CD14-positive monocyte (primary cell): ENCODE results near the gene COL4A2. TPM values are rescaled to one million over a fixed set of nuclear protein-coding genes. Genes with fewer than 3 reads are reported as not detected.

Experiments
- DNase-seq, 3 donors: peaks; one replicate each; pipeline ENCODE4 v3.0.0-alpha.2; 2011 to 2022
- H2AFZ ChIP-seq: 2 replicates; pipeline ENCODE4 v1.6.0; 2012; ENCODE audit warnings: mild to moderate bottlenecking, low read depth, low read length, inconsistent platforms; ENCODE audit not compliant: insufficient read depth, poor library complexity, severe bottlenecking
- H3K27ac ChIP-seq, 2 donors: 1 replicate in 1 of 2; 2 replicates in 1 of 2; pipeline ENCODE4 v1.5.1; 2012 to 2013; ENCODE audit warnings: low read length in 2 of 2, control low read depth in 1 of 2, inconsistent platforms in 1 of 2, low read depth in 1 of 2, mild to moderate bottlenecking in 1 of 2
- H3K27me3 ChIP-seq, 2 donors: one replicate each; pipeline versions ENCODE4 v1.6.0 to v1.6.1; 2011 to 2013; ENCODE audit warnings: low read length in 2 of 2; ENCODE audit not compliant: control insufficient read depth in 2 of 2, insufficient read depth in 2 of 2
- H3K36me3 ChIP-seq, 2 donors: replicated peaks in 1 of 2; 1 replicate in 1 of 2; 2 replicates in 1 of 2; pipeline versions ENCODE4 v1.5.1 to v1.6.1; 2012 to 2013; ENCODE audit warnings: low read length in 2 of 2, control low read depth in 1 of 2, inconsistent platforms in 1 of 2, mild to moderate bottlenecking in 1 of 2; ENCODE audit not compliant: insufficient read depth in 2 of 2, control insufficient read depth in 1 of 2
- H3K4me1 ChIP-seq, 2 donors: 1 replicate in 1 of 2; 2 replicates in 1 of 2; pipeline versions ENCODE4 v1.5.1 to v1.6.1; 2012 to 2013; ENCODE audit warnings: low read length in 2 of 2, control low read depth in 1 of 2, inconsistent platforms in 1 of 2, mild to moderate bottlenecking in 1 of 2, moderate library complexity in 1 of 2; ENCODE audit not compliant: insufficient read depth in 2 of 2, control insufficient read depth in 1 of 2
- H3K4me2 ChIP-seq: replicated peaks from 2 replicates; pipeline ENCODE3; 2012; ENCODE audit warnings: low read length, moderate library complexity, mild to moderate bottlenecking; ENCODE audit not compliant: poor library complexity, severe bottlenecking; ENCODE audit errors: extremely low read depth
- H3K4me3 ChIP-seq, 3 experiments: fragments of 200-600 bp in 1 of 3; sonication (generic) in 1 of 3; replicated peaks in 1 of 3; 1 replicate in 2 of 3; 2 replicates in 1 of 3; pipeline ENCODE4 v1.5.1; 2011 to 2013; ENCODE audit warnings: low read length in 3 of 3, mild to moderate bottlenecking in 3 of 3, control low read depth in 2 of 3, low read depth in 2 of 3, inconsistent platforms in 1 of 3, moderate library complexity in 1 of 3
- H3K79me2 ChIP-seq: 2 replicates; pipeline ENCODE4 v1.6.0; 2012; ENCODE audit warnings: mild to moderate bottlenecking, control low read depth, inconsistent platforms, low read length, moderate library complexity; ENCODE audit not compliant: insufficient read depth
- H3K9ac ChIP-seq: 2 replicates; pipeline ENCODE4 v1.6.0; 2017; ENCODE audit warnings: low read length, mild to moderate bottlenecking; ENCODE audit not compliant: insufficient read depth, poor library complexity, severe bottlenecking
- H3K9me3 ChIP-seq, 2 donors: replicated peaks in 1 of 2; 1 replicate in 1 of 2; 2 replicates in 1 of 2; pipeline versions ENCODE4 v1.5.1 to v1.6.1; 2012 to 2013; ENCODE audit warnings: low read length in 2 of 2, control low read depth in 1 of 2; ENCODE audit not compliant: control insufficient read depth in 1 of 2, insufficient read depth in 1 of 2
- H4K20me1 ChIP-seq: 2 replicates; pipeline ENCODE4 v1.6.0; 2012; ENCODE audit warnings: mild to moderate bottlenecking, low read length, control low read depth, moderate library complexity; ENCODE audit not compliant: insufficient read depth
- H3K27ac Mint-ChIP-seq, 7 donors: one replicate each; pipeline ENCODE4 v1.8.0; 2020; ENCODE audit warnings: mild to moderate bottlenecking in 7 of 7, mixed read lengths in 7 of 7, moderate library complexity in 6 of 7, inconsistent platforms in 2 of 7
- H3K27me3 Mint-ChIP-seq, 3 donors: one replicate each; pipeline ENCODE4 v1.8.0; 2021 to 2022; ENCODE audit warnings: low read depth in 3 of 3, mild to moderate bottlenecking in 3 of 3, mixed read lengths in 3 of 3, moderate library complexity in 3 of 3, inconsistent platforms in 1 of 3
- H3K36me3 Mint-ChIP-seq, 2 donors: one replicate each; pipeline ENCODE4 v1.8.0; 2020; ENCODE audit warnings: mixed read lengths in 2 of 2, inconsistent platforms in 1 of 2, mild to moderate bottlenecking in 1 of 2
- H3K4me1 Mint-ChIP-seq: one replicate; pipeline ENCODE4 v1.8.0; 2020; ENCODE audit warnings: mild to moderate bottlenecking, mixed read lengths
- H3K4me3 Mint-ChIP-seq, 2 donors: one replicate each; pipeline ENCODE4 v1.8.0; 2020; ENCODE audit warnings: mild to moderate bottlenecking in 2 of 2, mixed read lengths in 2 of 2, moderate library complexity in 1 of 2
- H3K9me3 Mint-ChIP-seq, 7 donors: one replicate each; pipeline ENCODE4 v1.8.0; 2020 to 2022; ENCODE audit warnings: mixed read lengths in 7 of 7, mild to moderate bottlenecking in 6 of 7, moderate library complexity in 6 of 7, inconsistent platforms in 2 of 7
- WGBS: methylation state at CpG from one replicate; pipeline ENCODE4 v1.1.5; 2013; ENCODE audit warnings: missing lambda C conversion rate; ENCODE audit not compliant: insufficient coverage; 5-methylcytosine and 5-hydroxymethylcytosine counted together
- intact Hi-C, 2 donors: fragments of 100-400 bp; cut with micrococcal nuclease; formaldehyde crosslinking; loops; one replicate each; pipeline versions ENCODE4 v1.15.0 to v1.15.1; 2023
- polyA plus RNA-seq, 3 donors: library from polyadenylated mRNA; depleted of rRNA in 1 of 3; unstranded in 2 of 3; stranded (reverse) in 1 of 3; fragments of 300-500 nt in 2 of 3; fragments of >200 nt in 1 of 3; fragmentation: Illumina TruSeq in 2 of 3; gene quantifications; 1 replicate in 2 of 3; 2 replicates in 1 of 3; pipeline ENCODE4 v1.2.3, GENCODE V29; 2012 to 2021
- TF ChIP-seq, protein P1 (sequence below): fragments of 200-600 bp; IDR thresholded peaks from one replicate; pipeline ENCODE4 v1.8.0; 2022; ENCODE audit warnings: antibody characterized with exemption, mild to moderate bottlenecking

COL4A2 gene
- polyA plus RNA-seq, 3 donors: not detected

DNA sequence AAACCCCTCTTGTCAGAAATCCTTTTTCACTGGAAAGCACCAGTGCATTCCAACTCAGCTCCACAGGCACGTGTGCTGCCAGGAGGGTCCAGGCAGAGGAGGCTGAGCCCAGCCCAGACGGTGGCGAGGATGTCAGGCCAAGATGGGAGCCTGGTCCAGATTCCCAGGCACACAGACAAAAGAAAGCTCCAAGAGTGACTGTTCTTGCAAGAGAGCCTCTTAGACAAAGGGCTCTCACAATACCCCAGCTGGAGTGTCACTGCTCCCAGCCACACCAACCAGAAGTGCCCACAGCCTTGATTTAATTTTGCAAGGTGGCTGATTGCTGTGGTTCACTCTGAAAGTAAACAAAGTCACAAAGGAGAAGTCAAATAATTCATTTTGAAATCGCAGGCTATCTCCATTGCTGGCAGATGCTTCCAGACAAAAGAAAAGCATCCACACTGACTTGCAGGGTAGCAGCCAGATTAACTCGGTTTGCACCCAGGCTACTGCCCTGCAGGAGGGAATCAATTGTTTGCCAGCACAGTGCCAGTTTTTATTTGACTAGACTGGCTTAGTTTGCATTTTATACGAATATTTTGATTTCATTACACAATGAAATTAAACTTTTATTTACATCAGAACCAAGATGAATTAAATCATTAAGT, 159.3 kb downstream of the COL4A2 start:
- H4K20me1 ChIP-seq: no peaks in the 10 kb centered on the region
- Mint-ChIP-seq H3K36me3 (peaks cover 0 to 6% of the 10 kb centered on the region in 2 donors), H3K9me3 (peaks cover 0 to 2% (median 0%) of the 10 kb centered on the region in 7 donors), H3K4me3 (no peak overlapping the region), H3K27me3 (peaks cover 7 to 14% (median 12%) of the 10 kb centered on the region in 3 donors), H3K27ac (peak overlapping the region in 2 of 7 donors; percentile 66 to 74), H3K4me1 (peaks cover 45% of the 10 kb centered on the region)
- no peak overlapping the region for H2AFZ ChIP-seq
- H3K36me3 ChIP-seq: no peaks in the 10 kb centered on the region
- H3K27ac ChIP-seq: no peak overlapping the region
- WGBS: 89% methylated on average over 5 of the region's 6 CpGs
- DNase-seq: no peak
- intact Hi-C loops: no loop called here
- no peak overlapping the region for H3K4me2 ChIP-seq
- H3K4me3 ChIP-seq: no peak overlapping the region
- peaks cover 24 to 28% of the 10 kb centered on the region in 2 donors for H3K4me1 ChIP-seq
- H3K9ac ChIP-seq: no peak overlapping the region
- H3K27me3 ChIP-seq: no peaks in the 10 kb centered on the region
- H3K9me3 ChIP-seq: no peaks in the 10 kb centered on the region
- H3K79me2 ChIP-seq: no peaks in the 10 kb centered on the region
- TF ChIP-seq, protein P1, sequence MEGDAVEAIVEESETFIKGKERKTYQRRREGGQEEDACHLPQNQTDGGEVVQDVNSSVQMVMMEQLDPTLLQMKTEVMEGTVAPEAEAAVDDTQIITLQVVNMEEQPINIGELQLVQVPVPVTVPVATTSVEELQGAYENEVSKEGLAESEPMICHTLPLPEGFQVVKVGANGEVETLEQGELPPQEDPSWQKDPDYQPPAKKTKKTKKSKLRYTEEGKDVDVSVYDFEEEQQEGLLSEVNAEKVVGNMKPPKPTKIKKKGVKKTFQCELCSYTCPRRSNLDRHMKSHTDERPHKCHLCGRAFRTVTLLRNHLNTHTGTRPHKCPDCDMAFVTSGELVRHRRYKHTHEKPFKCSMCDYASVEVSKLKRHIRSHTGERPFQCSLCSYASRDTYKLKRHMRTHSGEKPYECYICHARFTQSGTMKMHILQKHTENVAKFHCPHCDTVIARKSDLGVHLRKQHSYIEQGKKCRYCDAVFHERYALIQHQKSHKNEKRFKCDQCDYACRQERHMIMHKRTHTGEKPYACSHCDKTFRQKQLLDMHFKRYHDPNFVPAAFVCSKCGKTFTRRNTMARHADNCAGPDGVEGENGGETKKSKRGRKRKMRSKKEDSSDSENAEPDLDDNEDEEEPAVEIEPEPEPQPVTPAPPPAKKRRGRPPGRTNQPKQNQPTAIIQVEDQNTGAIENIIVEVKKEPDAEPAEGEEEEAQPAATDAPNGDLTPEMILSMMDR: no peak

DNA sequence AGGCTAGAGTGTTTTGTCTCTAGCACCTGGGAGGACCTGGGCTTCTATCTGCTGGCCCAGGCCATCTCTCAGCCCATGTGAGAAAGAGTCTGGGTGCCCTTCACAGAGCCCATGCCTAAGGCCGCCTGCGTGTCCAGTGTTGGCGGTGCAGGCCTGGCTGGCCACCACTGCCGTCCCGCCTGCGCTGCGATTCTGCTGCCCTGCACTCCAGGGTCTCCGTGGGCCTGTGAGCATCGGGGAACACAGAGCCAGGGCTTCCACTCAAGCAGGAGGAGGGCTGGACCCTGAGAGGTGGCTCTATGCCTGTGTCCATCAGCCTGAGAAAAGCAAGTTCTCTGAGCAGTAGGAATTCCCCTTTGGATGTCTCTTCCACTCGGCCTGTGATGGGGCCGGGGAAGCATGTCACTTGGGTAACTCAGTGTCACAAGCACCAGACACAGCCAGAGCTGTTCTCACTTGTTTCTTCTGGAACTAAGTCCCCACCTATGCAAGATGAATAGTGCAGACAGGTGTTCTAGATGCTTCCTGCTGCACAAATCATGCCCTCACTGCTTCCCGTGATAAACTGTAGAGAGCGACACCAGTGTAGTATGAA, 160.5 kb downstream of the COL4A2 start:
- Histone ChIP-seq H3K79me2 (no peaks in the 10 kb centered on the region), H4K20me1 (no peaks in the 10 kb centered on the region), H3K9me3 (no peaks in the 10 kb centered on the region), H3K27me3 (no peaks in the 10 kb centered on the region), H2AFZ (no peak overlapping the region), H3K4me1 (peaks cover 36 to 37% of the 10 kb centered on the region in 2 donors), H3K36me3 (no peaks in the 10 kb centered on the region), H3K4me2 (no peak overlapping the region), H3K4me3 (no peak overlapping the region), H3K27ac (no peak overlapping the region), H3K9ac (no peak overlapping the region)
- DNase-seq: no peak
- TF ChIP-seq, protein P1: no peak
- peak overlapping the region in 2 of 7 donors; percentile 15 to 57 for H3K27ac Mint-ChIP-seq
- no peak overlapping the region for H3K4me3 Mint-ChIP-seq
- H3K36me3 Mint-ChIP-seq: peaks cover 0 to 6% of the 10 kb centered on the region in 2 donors
- intact Hi-C loops: no loop called here
- H3K4me1 Mint-ChIP-seq: peaks cover 55% of the 10 kb centered on the region
- 95% methylated on average over 13 of the region's 13 CpGs for WGBS
- H3K9me3 Mint-ChIP-seq: peaks cover 0 to 2% (median 0%) of the 10 kb centered on the region in 7 donors
- H3K27me3 Mint-ChIP-seq: peaks cover 8 to 14% (median 13%) of the 10 kb centered on the region in 3 donors
